ENCODE data around the gene SNX3. TPM values are rescaled to one million over a fixed set of nuclear protein-coding genes. Genes with fewer than 3 reads are reported as not detected.

SNX3 gene
- polyA plus RNA-seq, 1 donor from 2014 or later = 135 TPM

DNA sequence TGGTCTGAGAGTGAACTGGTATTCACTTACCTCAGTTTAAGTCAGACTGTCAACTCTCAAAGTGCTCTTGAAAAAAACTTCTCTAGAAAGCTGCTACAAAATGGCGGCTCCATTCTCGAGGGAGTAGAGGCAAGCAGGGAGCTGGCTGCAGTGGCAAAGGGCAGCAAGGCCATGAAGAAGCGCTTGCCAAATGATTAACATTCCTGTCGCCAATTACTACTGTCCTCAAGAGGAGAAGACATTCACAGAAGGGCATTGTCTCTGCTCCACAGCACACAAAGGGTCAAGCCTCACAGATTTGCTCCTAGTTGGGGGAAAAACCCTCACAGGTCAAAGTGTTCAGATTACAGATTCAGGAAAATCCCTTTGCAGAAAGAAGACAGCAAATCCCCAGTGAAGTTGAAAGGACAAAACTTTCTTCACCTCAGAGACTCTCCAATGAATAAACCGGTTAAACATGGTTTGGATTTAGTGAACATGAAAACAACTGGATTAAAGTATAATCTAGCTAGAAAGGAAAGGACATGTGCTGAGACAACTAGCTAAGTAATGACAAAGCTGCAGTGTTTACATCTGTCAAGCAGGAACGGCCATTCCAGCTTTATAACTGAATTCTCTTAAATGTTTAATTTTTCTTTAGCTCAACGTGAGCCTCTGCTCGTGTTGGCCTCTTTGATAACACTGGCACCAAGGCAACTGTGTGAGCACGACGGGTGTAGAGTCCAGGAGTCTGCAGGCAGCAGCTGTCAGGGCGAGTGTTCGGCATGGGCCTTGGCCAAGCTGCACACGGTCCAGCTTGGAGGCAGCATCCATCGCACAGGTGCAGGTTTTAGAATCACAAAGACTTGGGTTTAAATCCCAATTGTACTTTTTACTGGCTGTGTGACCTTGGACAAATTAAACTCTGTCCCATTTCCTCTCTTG, 57.4 kb downstream of the SNX3 start:
- Histone ChIP-seq H4K20me1 (ENCODE audit: insufficient read depth) (no peaks in the 10 kb centered on the region), H3K4me2 (ENCODE audit: low read length) (no peak overlapping the region), H3K9me2 (ENCODE audit: insufficient read depth, low read length) (no peaks in the 10 kb centered on the region), H2AFZ (ENCODE audit: low read depth, low read length) (no peak overlapping the region), H3K79me2 (replicated peaks; ENCODE audit: insufficient read depth, low read length) (no peaks in the 10 kb centered on the region), H3F3A (ENCODE audit: insufficient read depth, low read length, poor library complexity, severe bottlenecking) (no peaks in the 10 kb centered on the region), H3K27ac (ENCODE audit: low read length) (no peak overlapping the region), H3K4me3 (ENCODE audit: low read length) (no peak overlapping the region), H3K9me3 (ENCODE audit: low read length) (no peaks in the 10 kb centered on the region), H3K27me3 (ENCODE audit: insufficient read depth, low read depth, low read length) (no peaks in the 10 kb centered on the region), H3K9ac (ENCODE audit: low read length) (no peak overlapping the region), H3K36me3 (ENCODE audit: insufficient read depth, low read length) (no peaks in the 10 kb centered on the region)
- TF ChIP-seq RAD21 (conservative IDR thresholded peaks at IDR 0.05) (no peak), SMC3 (conservative IDR thresholded peaks at IDR 0.05; ENCODE audit: poor library complexity) (no peak), EZH2 (IDR thresholded peaks at IDR 0.05; ENCODE audit: borderline replicate concordance, insufficient read depth, low read length, poor library complexity, severe bottlenecking) (no peak), EP300 (conservative IDR thresholded peaks at IDR 0.05; ENCODE audit: poor library complexity, severe bottlenecking) (no peak), POLR2AphosphoS5 (IDR thresholded peaks at IDR 0.05) (no peak), CTCF (IDR thresholded peaks at IDR 0.05; ENCODE audit: poor library complexity, severe bottlenecking) (no peak)

DNA sequence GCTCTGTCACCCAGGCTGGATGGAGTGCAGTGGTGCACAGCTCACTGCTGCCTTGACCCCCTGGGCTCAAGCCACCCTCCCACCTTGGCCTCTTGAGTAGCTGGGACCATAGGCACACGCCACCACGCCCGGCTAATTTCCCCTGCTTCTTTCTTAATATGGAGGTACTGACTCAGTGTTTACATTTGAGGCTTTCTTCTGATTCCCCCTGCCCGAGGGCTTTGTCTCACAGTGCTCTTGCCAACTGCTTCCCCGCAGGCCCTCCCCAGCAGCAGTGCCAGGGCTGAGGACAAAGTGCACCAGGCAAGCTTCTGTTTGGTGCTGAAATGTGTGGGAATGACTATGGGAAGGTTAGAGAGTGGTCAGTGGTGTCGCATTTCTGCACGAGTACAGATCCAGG, 60.2 kb downstream of the SNX3 start:
- no peaks in the 10 kb centered on the region for H4K20me1 ChIP-seq (ENCODE audit: insufficient read depth)
- H3K4me2 ChIP-seq (ENCODE audit: low read length) = no peak overlapping the region
- H3K9me3 ChIP-seq (ENCODE audit: low read length) = no peaks in the 10 kb centered on the region
- no peak overlapping the region for H3K4me3 ChIP-seq (ENCODE audit: low read length)
- no peak overlapping the region for H2AFZ ChIP-seq (ENCODE audit: low read depth, low read length)
- H3K79me2 ChIP-seq (replicated peaks; ENCODE audit: insufficient read depth, low read length) = no peaks in the 10 kb centered on the region
- no peaks in the 10 kb centered on the region for H3K27me3 ChIP-seq (ENCODE audit: insufficient read depth, low read depth, low read length)
- no peaks in the 10 kb centered on the region for H3F3A ChIP-seq (ENCODE audit: insufficient read depth, low read length, poor library complexity, severe bottlenecking)
- no peak overlapping the region for H3K27ac ChIP-seq (ENCODE audit: low read length)
- H3K9ac ChIP-seq (ENCODE audit: low read length) = no peak overlapping the region
- no peaks in the 10 kb centered on the region for H3K9me2 ChIP-seq (ENCODE audit: insufficient read depth, low read length)
- H3K36me3 ChIP-seq (ENCODE audit: insufficient read depth, low read length) = no peaks in the 10 kb centered on the region
- no peak for TF ChIP-seq POLR2AphosphoS5 (IDR thresholded peaks at IDR 0.05)
- TF ChIP-seq, protein P1, sequence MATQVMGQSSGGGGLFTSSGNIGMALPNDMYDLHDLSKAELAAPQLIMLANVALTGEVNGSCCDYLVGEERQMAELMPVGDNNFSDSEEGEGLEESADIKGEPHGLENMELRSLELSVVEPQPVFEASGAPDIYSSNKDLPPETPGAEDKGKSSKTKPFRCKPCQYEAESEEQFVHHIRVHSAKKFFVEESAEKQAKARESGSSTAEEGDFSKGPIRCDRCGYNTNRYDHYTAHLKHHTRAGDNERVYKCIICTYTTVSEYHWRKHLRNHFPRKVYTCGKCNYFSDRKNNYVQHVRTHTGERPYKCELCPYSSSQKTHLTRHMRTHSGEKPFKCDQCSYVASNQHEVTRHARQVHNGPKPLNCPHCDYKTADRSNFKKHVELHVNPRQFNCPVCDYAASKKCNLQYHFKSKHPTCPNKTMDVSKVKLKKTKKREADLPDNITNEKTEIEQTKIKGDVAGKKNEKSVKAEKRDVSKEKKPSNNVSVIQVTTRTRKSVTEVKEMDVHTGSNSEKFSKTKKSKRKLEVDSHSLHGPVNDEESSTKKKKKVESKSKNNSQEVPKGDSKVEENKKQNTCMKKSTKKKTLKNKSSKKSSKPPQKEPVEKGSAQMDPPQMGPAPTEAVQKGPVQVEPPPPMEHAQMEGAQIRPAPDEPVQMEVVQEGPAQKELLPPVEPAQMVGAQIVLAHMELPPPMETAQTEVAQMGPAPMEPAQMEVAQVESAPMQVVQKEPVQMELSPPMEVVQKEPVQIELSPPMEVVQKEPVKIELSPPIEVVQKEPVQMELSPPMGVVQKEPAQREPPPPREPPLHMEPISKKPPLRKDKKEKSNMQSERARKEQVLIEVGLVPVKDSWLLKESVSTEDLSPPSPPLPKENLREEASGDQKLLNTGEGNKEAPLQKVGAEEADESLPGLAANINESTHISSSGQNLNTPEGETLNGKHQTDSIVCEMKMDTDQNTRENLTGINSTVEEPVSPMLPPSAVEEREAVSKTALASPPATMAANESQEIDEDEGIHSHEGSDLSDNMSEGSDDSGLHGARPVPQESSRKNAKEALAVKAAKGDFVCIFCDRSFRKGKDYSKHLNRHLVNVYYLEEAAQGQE (IDR thresholded peaks at IDR 0.05; ENCODE audit: borderline replicate concordance) = no peak
- TF ChIP-seq RAD21 (conservative IDR thresholded peaks at IDR 0.05) = no peak
- TF ChIP-seq EZH2 (IDR thresholded peaks at IDR 0.05; ENCODE audit: borderline replicate concordance, insufficient read depth, low read length, poor library complexity, severe bottlenecking) = no peak
- no peak for TF ChIP-seq EP300 (conservative IDR thresholded peaks at IDR 0.05; ENCODE audit: poor library complexity, severe bottlenecking)
- TF ChIP-seq SMC3 (conservative IDR thresholded peaks at IDR 0.05; ENCODE audit: poor library complexity) = no peak
- TF ChIP-seq CTCF (IDR thresholded peaks at IDR 0.05; ENCODE audit: poor library complexity, severe bottlenecking) = no peak
- no peak for TF ChIP-seq MXI1 (conservative IDR thresholded peaks at IDR 0.05; ENCODE audit: poor library complexity, severe bottlenecking)
- TF ChIP-seq TAF1 (IDR thresholded peaks at IDR 0.05; ENCODE audit: low read depth) = no peak
